Measurements from ENCODE around the gene ZNHIT2.

GRCh38 chr11:65083134-65083833, 34.2 kb downstream of the ZNHIT2 start:
- TF ChIP-seq, protein P1, sequence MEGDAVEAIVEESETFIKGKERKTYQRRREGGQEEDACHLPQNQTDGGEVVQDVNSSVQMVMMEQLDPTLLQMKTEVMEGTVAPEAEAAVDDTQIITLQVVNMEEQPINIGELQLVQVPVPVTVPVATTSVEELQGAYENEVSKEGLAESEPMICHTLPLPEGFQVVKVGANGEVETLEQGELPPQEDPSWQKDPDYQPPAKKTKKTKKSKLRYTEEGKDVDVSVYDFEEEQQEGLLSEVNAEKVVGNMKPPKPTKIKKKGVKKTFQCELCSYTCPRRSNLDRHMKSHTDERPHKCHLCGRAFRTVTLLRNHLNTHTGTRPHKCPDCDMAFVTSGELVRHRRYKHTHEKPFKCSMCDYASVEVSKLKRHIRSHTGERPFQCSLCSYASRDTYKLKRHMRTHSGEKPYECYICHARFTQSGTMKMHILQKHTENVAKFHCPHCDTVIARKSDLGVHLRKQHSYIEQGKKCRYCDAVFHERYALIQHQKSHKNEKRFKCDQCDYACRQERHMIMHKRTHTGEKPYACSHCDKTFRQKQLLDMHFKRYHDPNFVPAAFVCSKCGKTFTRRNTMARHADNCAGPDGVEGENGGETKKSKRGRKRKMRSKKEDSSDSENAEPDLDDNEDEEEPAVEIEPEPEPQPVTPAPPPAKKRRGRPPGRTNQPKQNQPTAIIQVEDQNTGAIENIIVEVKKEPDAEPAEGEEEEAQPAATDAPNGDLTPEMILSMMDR (optimal IDR thresholded peaks at IDR 0.05 in 1 of 3, IDR thresholded peaks at IDR 0.05 in 1 of 3, conservative IDR thresholded peaks at IDR 0.05 in 1 of 3; ENCODE audit: extremely low read depth in 1 of 3, insufficient read depth in 2 of 3, low read length in 3 of 3): no peak
- TF ChIP-seq EZH2 (IDR thresholded peaks at IDR 0.05; ENCODE audit: low read length): no peak
